Measurements from ENCODE around the gene TUBB3. TPM values are rescaled to one million over a fixed set of nuclear protein-coding genes. Genes with fewer than 3 reads are reported as not detected.

Gene TUBB3
- total and polyA plus RNA-seq, 10 donors = 0.41 to 4.3 (median 1.1) TPM; not detected in 2

DNA sequence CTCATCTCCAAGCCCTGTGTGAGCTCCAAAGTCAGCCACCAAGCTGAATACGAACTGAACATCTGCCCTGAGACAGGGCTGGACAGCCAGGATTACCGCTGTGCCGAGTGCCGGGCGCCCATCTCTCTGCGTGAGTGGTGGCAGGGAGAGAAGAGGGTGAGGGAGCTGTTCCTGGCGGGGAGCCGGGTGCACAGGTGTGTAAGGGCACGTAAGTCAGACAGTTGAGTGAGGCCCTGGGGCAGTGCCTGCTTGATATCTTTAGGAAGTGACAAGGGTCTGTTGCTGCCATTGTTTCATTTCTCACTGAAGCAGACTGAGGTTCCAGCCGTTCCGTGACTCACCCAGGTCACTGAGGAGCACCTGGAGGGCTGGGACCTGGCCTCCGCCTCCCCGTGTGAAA lies 37.8 kb downstream of the TUBB3 start:
- no peaks in the 10 kb centered on the region for H3K9me3 ChIP-seq
- peaks cover 0 to 93% (median 28%) of the 10 kb centered on the region in 6 donors for H3K36me3 ChIP-seq
- no peak for DNase-seq
- TF ChIP-seq POLR2AphosphoS5 (IDR thresholded peaks at IDR 0.05) = no peak
- TF ChIP-seq, protein P1, sequence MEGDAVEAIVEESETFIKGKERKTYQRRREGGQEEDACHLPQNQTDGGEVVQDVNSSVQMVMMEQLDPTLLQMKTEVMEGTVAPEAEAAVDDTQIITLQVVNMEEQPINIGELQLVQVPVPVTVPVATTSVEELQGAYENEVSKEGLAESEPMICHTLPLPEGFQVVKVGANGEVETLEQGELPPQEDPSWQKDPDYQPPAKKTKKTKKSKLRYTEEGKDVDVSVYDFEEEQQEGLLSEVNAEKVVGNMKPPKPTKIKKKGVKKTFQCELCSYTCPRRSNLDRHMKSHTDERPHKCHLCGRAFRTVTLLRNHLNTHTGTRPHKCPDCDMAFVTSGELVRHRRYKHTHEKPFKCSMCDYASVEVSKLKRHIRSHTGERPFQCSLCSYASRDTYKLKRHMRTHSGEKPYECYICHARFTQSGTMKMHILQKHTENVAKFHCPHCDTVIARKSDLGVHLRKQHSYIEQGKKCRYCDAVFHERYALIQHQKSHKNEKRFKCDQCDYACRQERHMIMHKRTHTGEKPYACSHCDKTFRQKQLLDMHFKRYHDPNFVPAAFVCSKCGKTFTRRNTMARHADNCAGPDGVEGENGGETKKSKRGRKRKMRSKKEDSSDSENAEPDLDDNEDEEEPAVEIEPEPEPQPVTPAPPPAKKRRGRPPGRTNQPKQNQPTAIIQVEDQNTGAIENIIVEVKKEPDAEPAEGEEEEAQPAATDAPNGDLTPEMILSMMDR (IDR thresholded peaks at IDR 0.05 in 8 of 11, conservative IDR thresholded peaks at IDR 0.05 in 3 of 11) = no peak
- no peak for TF ChIP-seq POLR2A (IDR thresholded peaks at IDR 0.05)
- no peak overlapping the region for H3K27ac ChIP-seq
- WGBS, 5 donors = 96 to 97% (median 96%) methylated on average over 13 of the region's 13 CpGs
- H3K4me3 ChIP-seq = no peak overlapping the region
- intact Hi-C loops (cut with DNase I; ENCODE audit: low total_unique reads) = no loop called here
- H3K4me1 ChIP-seq = peaks cover 13 to 33% (median 20%) of the 10 kb centered on the region in 6 donors
- no peaks in the 10 kb centered on the region for H3K27me3 ChIP-seq (replicated peaks in 1 of 7)

DNA sequence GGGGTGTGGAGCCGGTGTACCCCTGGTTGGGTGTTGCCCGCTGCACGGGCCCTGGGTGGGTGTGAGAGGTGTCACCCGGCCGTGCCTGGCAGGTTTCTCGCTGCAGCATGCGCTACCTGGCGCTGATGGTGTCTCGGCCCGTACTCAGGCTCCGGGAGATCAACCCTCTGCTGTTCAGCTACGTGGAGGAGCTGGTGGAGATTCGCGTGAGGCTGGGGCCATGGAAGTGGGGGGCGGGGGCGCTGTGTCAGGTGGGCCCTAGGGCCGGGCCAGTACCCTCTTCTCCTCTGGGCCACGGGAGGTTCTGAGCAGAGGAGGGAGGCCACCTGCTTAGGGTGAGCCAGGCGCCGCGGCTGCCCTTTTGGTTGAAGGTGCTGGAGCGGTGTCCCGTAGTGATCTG lies 38.8 kb downstream of the TUBB3 start:
- no peak overlapping the region for H3K4me3 ChIP-seq
- 95 to 97% (median 96%) methylated on average over 18 to 23 of the region's 23 CpGs for WGBS, 5 donors
- TF ChIP-seq, protein P1 (IDR thresholded peaks at IDR 0.05 in 8 of 11, conservative IDR thresholded peaks at IDR 0.05 in 3 of 11) = no peak
- no peak for TF ChIP-seq POLR2AphosphoS5 (IDR thresholded peaks at IDR 0.05)
- TF ChIP-seq POLR2A (IDR thresholded peaks at IDR 0.05) = no peak
- DNase-seq = no peak
- H3K36me3 ChIP-seq = peaks cover 0 to 100% (median 34%) of the 10 kb centered on the region in 6 donors
- no peaks in the 10 kb centered on the region for H3K9me3 ChIP-seq
- H3K27me3 ChIP-seq (replicated peaks in 1 of 7) = no peaks in the 10 kb centered on the region
- H3K4me1 ChIP-seq = peaks cover 6 to 23% (median 10%) of the 10 kb centered on the region in 6 donors
- intact Hi-C loops (cut with DNase I; ENCODE audit: low total_unique reads) = no loop called here
- no peak overlapping the region for H3K27ac ChIP-seq

DNA sequence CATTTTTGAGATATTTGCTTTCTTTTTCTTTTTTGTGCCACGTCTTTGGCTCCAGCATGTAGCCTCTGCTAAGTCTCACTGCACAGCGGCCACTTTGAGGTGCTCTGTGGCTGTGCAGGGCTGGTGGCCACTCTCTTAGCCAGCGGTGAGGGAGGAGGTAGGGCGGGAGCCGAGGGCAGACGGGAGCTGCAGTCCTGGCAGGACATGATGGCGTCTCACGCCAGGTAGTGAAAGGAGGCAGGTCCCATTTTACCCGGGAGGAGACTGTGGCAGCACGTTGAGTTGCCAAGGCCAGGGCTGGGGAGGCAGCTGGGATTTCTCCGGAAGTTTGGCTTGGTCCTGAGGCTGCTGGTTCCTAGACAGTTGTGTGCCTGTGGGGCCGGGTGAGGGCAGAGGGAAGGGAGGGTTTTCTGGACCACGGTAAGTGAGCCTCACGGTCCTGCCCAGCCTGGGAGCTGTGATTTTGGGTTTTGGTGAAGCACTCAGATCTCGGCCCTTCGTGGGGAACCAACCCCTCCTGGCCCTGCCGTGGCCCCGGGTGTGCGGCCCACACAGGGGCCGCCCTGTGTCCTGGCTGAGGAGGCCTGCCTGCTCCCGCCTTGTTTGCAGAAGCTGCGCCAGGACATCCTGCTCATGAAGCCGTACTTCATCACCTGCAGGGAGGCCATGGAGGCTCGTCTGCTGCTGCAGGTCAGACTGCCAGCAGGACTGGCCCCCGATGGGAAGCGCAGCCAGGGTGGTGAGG lies 39.8 kb downstream of the TUBB3 start:
- DNase-seq = no peak
- TF ChIP-seq, protein P1 (IDR thresholded peaks at IDR 0.05 in 8 of 11, conservative IDR thresholded peaks at IDR 0.05 in 3 of 11) = no peak
- no peak for TF ChIP-seq POLR2A (IDR thresholded peaks at IDR 0.05)
- TF ChIP-seq POLR2AphosphoS5 (IDR thresholded peaks at IDR 0.05) = no peak
- H3K4me3 ChIP-seq = no peak overlapping the region
- H3K36me3 ChIP-seq = peaks cover 0 to 97% (median 34%) of the 10 kb centered on the region in 6 donors
- no peak overlapping the region for H3K27ac ChIP-seq
- intact Hi-C loops (cut with DNase I; ENCODE audit: low total_unique reads) = no loop called here
- H3K9me3 ChIP-seq = no peaks in the 10 kb centered on the region
- peaks cover 0 to 23% (median 1%) of the 10 kb centered on the region in 6 donors for H3K4me1 ChIP-seq
- 84 to 91% (median 89%) methylated on average over 16 to 26 of the region's 26 CpGs for WGBS, 5 donors
- H3K27me3 ChIP-seq (replicated peaks in 1 of 7) = no peaks in the 10 kb centered on the region

DNA sequence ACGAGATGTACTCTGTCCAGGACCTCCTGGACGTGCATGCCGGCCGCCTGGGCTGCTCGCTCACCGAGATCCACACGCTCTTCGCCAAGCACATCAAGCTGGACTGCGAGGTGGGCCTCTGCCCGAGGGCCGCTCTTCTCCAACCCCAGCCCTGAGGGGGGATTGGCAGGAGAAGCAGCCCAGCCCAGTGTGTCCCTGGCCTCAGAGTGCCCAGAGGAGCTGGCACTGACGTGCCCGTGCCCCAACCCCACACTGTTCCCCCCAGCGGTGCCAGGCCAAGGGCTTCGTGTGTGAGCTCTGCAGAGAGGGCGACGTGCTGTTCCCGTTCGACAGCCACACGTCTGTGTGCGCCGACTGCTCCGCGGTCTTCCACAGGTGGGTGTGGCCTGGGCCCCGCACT lies 41.1 kb downstream of the TUBB3 start:
- Histone ChIP-seq H3K27me3 (replicated peaks in 1 of 7) (no peaks in the 10 kb centered on the region), H3K4me1 (peaks cover 0 to 13% (median 0%) of the 10 kb centered on the region in 6 donors), H3K4me3 (no peak overlapping the region), H3K27ac (no peak overlapping the region), H3K9me3 (no peaks in the 10 kb centered on the region), H3K36me3 (peaks cover 0 to 89% (median 26%) of the 10 kb centered on the region in 6 donors)
- 80 to 94% (median 93%) methylated on average over 1 to 25 of the region's 25 CpGs for WGBS, 5 donors
- DNase-seq = no peak
- TF ChIP-seq, protein P1 (IDR thresholded peaks at IDR 0.05 in 8 of 11, conservative IDR thresholded peaks at IDR 0.05 in 3 of 11) = no peak
- TF ChIP-seq POLR2AphosphoS5 (IDR thresholded peaks at IDR 0.05) = no peak
- intact Hi-C loops (cut with DNase I; ENCODE audit: low total_unique reads) = no loop called here
